Neural progenitor cell (in vitro differentiated cells): ENCODE measurements around the gene WEE1. TPM values are rescaled to one million over a fixed set of nuclear protein-coding genes. Genes with fewer than 3 reads are reported as not detected.

Source experiments
- DNase-seq: peaks from one replicate; pipeline ENCODE4 v3.0.0-alpha.2; 2016; ENCODE audit warnings: low spot score
- H2AFZ ChIP-seq: fragments of 200-600 bp; sonication (generic); replicated peaks from 2 replicates; pipeline ENCODE4 v1.6.1; 2016; ENCODE audit warnings: antibody characterized with exemption
- H3F3A ChIP-seq: fragments of 200-600 bp; sonication (generic); 2 replicates; pipeline ENCODE4 v1.6.1; 2016; ENCODE audit warnings: antibody characterized with exemption, low read depth
- H3K27ac ChIP-seq: fragments of 200-600 bp; sonication (generic); 2 replicates; pipeline ENCODE4 v1.5.1; 2016; ENCODE audit warnings: mild to moderate bottlenecking
- H3K27me3 ChIP-seq: fragments of 200-600 bp; sonication (generic); 2 replicates; pipeline ENCODE4 v1.6.1; 2016; ENCODE audit warnings: mild to moderate bottlenecking, moderate library complexity
- H3K36me3 ChIP-seq: fragments of 200-600 bp; sonication (generic); 2 replicates; pipeline ENCODE4 v1.5.1; 2016
- H3K4me1 ChIP-seq: fragments of 200-600 bp; sonication (generic); 2 replicates; pipeline ENCODE4 v1.6.1; 2016; ENCODE audit warnings: mixed run types
- H3K4me2 ChIP-seq: fragments of 200-600 bp; sonication (generic); 2 replicates; pipeline ENCODE4 v1.6.1; 2016
- H3K4me3 ChIP-seq: fragments of 200-600 bp; sonication (generic); 2 replicates; pipeline ENCODE4 v1.5.1; 2016
- H3K79me2 ChIP-seq: fragments of 200-600 bp; sonication (generic); 2 replicates; pipeline ENCODE4 v1.6.1; 2016; ENCODE audit warnings: low read depth
- H3K9ac ChIP-seq: fragments of 200-600 bp; sonication (generic); 2 replicates; pipeline ENCODE4 v1.6.1; 2016
- H3K9me3 ChIP-seq: fragments of 200-600 bp; sonication (generic); 2 replicates; pipeline ENCODE4 v1.5.1; 2016; ENCODE audit warnings: low read depth
- H4K20me1 ChIP-seq: fragments of 200-600 bp; sonication (generic); 2 replicates; pipeline ENCODE4 v1.6.1; 2016; ENCODE audit warnings: low read depth
- H3K27ac Mint-ChIP-seq: 3 replicates; pipeline ENCODE4 v1.8.0; 2021; ENCODE audit warnings: mixed read lengths
- H3K27me3 Mint-ChIP-seq: 2 replicates; pipeline ENCODE4 v1.8.0; 2022; ENCODE audit warnings: low read depth, mild to moderate bottlenecking, inconsistent platforms, moderate library complexity, mixed read lengths; ENCODE audit not compliant: insufficient read depth
- H3K36me3 Mint-ChIP-seq: 3 replicates; pipeline ENCODE4 v1.8.0; 2021; ENCODE audit warnings: mixed read lengths
- H3K4me1 Mint-ChIP-seq: 3 replicates; pipeline ENCODE4 v1.8.0; 2021; ENCODE audit warnings: mixed read lengths
- H3K4me3 Mint-ChIP-seq: 3 replicates; pipeline ENCODE4 v1.8.0; 2021; ENCODE audit warnings: mild to moderate bottlenecking, moderate library complexity, mixed read lengths
- H3K9me3 Mint-ChIP-seq: 3 replicates; pipeline ENCODE4 v1.8.0; 2020; ENCODE audit warnings: mixed read lengths
- CTCF ChIP-seq: fragments of 200-600 bp; sonication (generic); IDR thresholded peaks from 2 replicates; pipeline ENCODE4 v1.5.1; 2017; ENCODE audit warnings: antibody characterized with exemption, mild to moderate bottlenecking
- EZH2 ChIP-seq: fragments of 200-600 bp; sonication (generic); IDR thresholded peaks from 2 replicates; pipeline ENCODE4 v1.6.1; 2017; ENCODE audit warnings: antibody characterized with exemption, mild to moderate bottlenecking, moderate library complexity
- EZH2phosphoT487 ChIP-seq: fragments of 200-600 bp; sonication (generic); IDR thresholded peaks from 2 replicates; pipeline ENCODE4 v1.6.1; 2017; ENCODE audit warnings: antibody characterized with exemption
- total RNA-seq: library from RNA; depleted of rRNA; stranded (reverse); fragments of >200 nt; gene quantifications from 2 replicates; pipeline ENCODE4 v1.2.3, GENCODE V29; 2015; ENCODE audit warnings: low replicate concordance

WEE1 gene
- total RNA-seq, 1 donor from 2014 or later: 156 TPM

GRCh38 chr11:9568854-9569587, 4.4 kb upstream of the WEE1 start:
- Histone ChIP-seq H3K4me1 (peaks cover 32% of the 10 kb centered on the region), H3K4me3 (no peak overlapping the region), H3K9me3 (no peaks in the 10 kb centered on the region), H3F3A (peaks cover 56% of the 10 kb centered on the region), H3K9ac (no peak overlapping the region), H3K4me2 (peak overlapping the region; percentile 20), H3K27ac (no peak overlapping the region), H3K36me3 (no peaks in the 10 kb centered on the region), H4K20me1 (no peaks in the 10 kb centered on the region), H3K79me2 (peaks cover 4% of the 10 kb centered on the region), H3K27me3 (peaks cover 13% of the 10 kb centered on the region), H2AFZ (peak overlapping the region; percentile 70)
- Mint-ChIP-seq H3K36me3 (no peaks in the 10 kb centered on the region), H3K9me3 (no peaks in the 10 kb centered on the region), H3K27me3 (peaks cover 3% of the 10 kb centered on the region), H3K27ac (peak overlapping the region; percentile 99), H3K4me3 (peak overlapping the region; percentile 78), H3K4me1 (peaks cover 57% of the 10 kb centered on the region)
- TF ChIP-seq CTCF: no peak
- no peak for TF ChIP-seq EZH2
- DNase-seq: peak; percentile 14

- peak overlapping the region; percentile 99 for H3K27ac Mint-ChIP-seq
- Histone ChIP-seq H3K9ac (no peak overlapping the region), H4K20me1 (peaks cover 2% of the 10 kb centered on the region)
These were observed 3.8 kb upstream of the WEE1 start for GRCh38 chr11:9569588-9570164.

GRCh38 chr11:9570313-9571025, 3.0 kb upstream of the WEE1 start:
- H3K27ac ChIP-seq: no peak overlapping the region
- no peak overlapping the region for H3K27ac Mint-ChIP-seq
- H4K20me1 ChIP-seq: peaks cover 10% of the 10 kb centered on the region
- H3K79me2 ChIP-seq: peaks cover 19% of the 10 kb centered on the region
- TF ChIP-seq CTCF (no peak), EZH2 (no peak), EZH2phosphoT487 (no peak)
- no peaks in the 10 kb centered on the region for H3K9me3 ChIP-seq
- peaks cover 29% of the 10 kb centered on the region for H3K4me1 ChIP-seq
- H3K36me3 ChIP-seq: no peaks in the 10 kb centered on the region
- H3K36me3 Mint-ChIP-seq: peaks cover 8% of the 10 kb centered on the region
- H3K4me2 ChIP-seq: no peak overlapping the region
- H3K9ac ChIP-seq: no peak overlapping the region
- H3K4me3 ChIP-seq: no peak overlapping the region
- no peak for DNase-seq
- H3K4me1 Mint-ChIP-seq: peaks cover 51% of the 10 kb centered on the region
- peaks cover 6% of the 10 kb centered on the region for H3K27me3 Mint-ChIP-seq
- H3K9me3 Mint-ChIP-seq: no peaks in the 10 kb centered on the region
- H3K4me3 Mint-ChIP-seq: no peak overlapping the region
- peaks cover 13% of the 10 kb centered on the region for H3K27me3 ChIP-seq
- no peak overlapping the region for H2AFZ ChIP-seq
- H3F3A ChIP-seq: peaks cover 49% of the 10 kb centered on the region

More at GRCh38 chr11:9569588-9570164, 3.8 kb upstream of the WEE1 start:
- Histone ChIP-seq H3K27me3 (peaks cover 13% of the 10 kb centered on the region), H3F3A (peaks cover 56% of the 10 kb centered on the region), H3K9me3 (no peaks in the 10 kb centered on the region), H3K36me3 (no peaks in the 10 kb centered on the region), H3K4me2 (no peak overlapping the region), H3K79me2 (peaks cover 11% of the 10 kb centered on the region), H3K27ac (no peak overlapping the region), H3K4me3 (no peak overlapping the region), H2AFZ (no peak overlapping the region), H3K4me1 (peaks cover 32% of the 10 kb centered on the region)
- H3K9me3 Mint-ChIP-seq: no peaks in the 10 kb centered on the region
- peak overlapping the region; percentile 78 for H3K4me3 Mint-ChIP-seq
- H3K36me3 Mint-ChIP-seq: no peaks in the 10 kb centered on the region
- TF ChIP-seq EZH2phosphoT487 (no peak), CTCF (no peak), EZH2 (no peak)
- H3K27me3 Mint-ChIP-seq: peaks cover 4% of the 10 kb centered on the region
- peaks cover 57% of the 10 kb centered on the region for H3K4me1 Mint-ChIP-seq
- DNase-seq: no peak
